Measurements from ENCODE around the gene UBC.

UBC gene

DNA sequence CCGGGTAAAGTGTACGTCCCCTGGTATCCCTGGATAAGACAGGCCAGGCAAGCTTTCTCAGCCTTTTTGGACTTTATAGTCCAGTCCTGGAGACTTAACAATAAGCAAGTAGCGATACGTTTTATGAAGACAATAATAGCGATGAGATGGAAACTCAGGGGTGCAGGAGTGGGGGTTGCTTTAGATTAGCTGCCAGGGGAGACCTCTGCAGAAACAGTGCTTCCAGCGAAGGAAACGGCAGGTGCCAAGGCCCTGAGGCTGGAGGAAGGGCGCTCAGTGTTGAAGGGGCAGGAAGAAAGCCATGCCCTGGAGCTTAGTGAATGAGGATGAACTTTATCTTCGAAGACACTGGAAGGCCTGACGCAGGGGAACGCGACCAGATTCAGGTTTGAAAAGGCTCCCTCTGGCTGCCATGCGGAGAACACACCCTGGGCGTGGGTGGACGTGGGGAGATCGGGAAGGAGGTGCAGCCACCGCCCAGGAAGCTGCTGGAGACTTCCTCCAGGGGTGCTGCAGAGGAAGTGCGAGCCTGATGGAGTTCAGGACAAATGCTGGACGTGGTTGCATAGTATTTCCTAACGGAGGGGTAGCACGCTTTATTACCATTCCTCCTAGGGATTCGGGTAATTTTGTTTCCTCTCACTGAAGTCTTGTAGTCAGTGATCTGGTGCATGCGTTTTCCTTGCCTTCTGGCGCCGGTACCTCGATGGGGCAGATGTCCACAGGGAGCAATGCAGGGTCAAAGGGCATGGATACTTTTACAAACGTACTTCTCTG lies 26.1 kb upstream of the UBC start:
- Histone ChIP-seq H3K9ac (peak overlapping the region; percentile 22), H3K79me2 (peaks cover 2% of the 10 kb centered on the region), H3K4me1 (peaks cover 16% of the 10 kb centered on the region), H3K9me3 (ENCODE audit: control insufficient read depth, low read length) (no peaks in the 10 kb centered on the region), H3K27me3 (ENCODE audit: control insufficient read depth, insufficient read depth, low read length) (no peaks in the 10 kb centered on the region), H3K36me3 (ENCODE audit: control insufficient read depth, insufficient read depth, low read length) (no peaks in the 10 kb centered on the region), H3K27ac (peak overlapping the region; percentile 91), H3K4me3 (ENCODE audit: low read depth, low read length) (peak overlapping the region; percentile 29), H3K4me2 (ENCODE audit: low read length) (peak overlapping the region; percentile 89), H2AFZ (peak overlapping the region; percentile 77)
- peak; percentile 91 for TF ChIP-seq CTCF (IDR thresholded peaks at IDR 0.05)

GRCh38 chr12:124940143-124940392 lies 25.6 kb upstream of the UBC start:
- H3K79me2 ChIP-seq: peaks cover 2% of the 10 kb centered on the region
- no peaks in the 10 kb centered on the region for H3K27me3 ChIP-seq (ENCODE audit: control insufficient read depth, insufficient read depth, low read length)
- peak overlapping the region; percentile 77 for H2AFZ ChIP-seq
- TF ChIP-seq CTCF (IDR thresholded peaks at IDR 0.05): no peak
- peak overlapping the region; percentile 89 for H3K4me2 ChIP-seq (ENCODE audit: low read length)
- no peaks in the 10 kb centered on the region for H3K9me3 ChIP-seq (ENCODE audit: control insufficient read depth, low read length)
- H3K9ac ChIP-seq: peak overlapping the region; percentile 1
- peak overlapping the region; percentile 29 for H3K4me3 ChIP-seq (ENCODE audit: low read depth, low read length)
- H3K27ac ChIP-seq: peak overlapping the region; percentile 91
- H3K4me1 ChIP-seq: peaks cover 16% of the 10 kb centered on the region
- no peaks in the 10 kb centered on the region for H3K36me3 ChIP-seq (ENCODE audit: control insufficient read depth, insufficient read depth, low read length)

GRCh38 chr12:124939421-124940142 lies 25.1 kb upstream of the UBC start:
- H3K9ac ChIP-seq: peak overlapping the region; percentile 1
- H3K36me3 ChIP-seq (ENCODE audit: control insufficient read depth, insufficient read depth, low read length): no peaks in the 10 kb centered on the region
- no peaks in the 10 kb centered on the region for H3K27me3 ChIP-seq (ENCODE audit: control insufficient read depth, insufficient read depth, low read length)
- peaks cover 16% of the 10 kb centered on the region for H3K4me1 ChIP-seq
- H3K79me2 ChIP-seq: peaks cover 2% of the 10 kb centered on the region
- peak overlapping the region; percentile 91 for H3K27ac ChIP-seq
- H3K4me2 ChIP-seq (ENCODE audit: low read length): peak overlapping the region; percentile 89
- peak overlapping the region; percentile 29 for H3K4me3 ChIP-seq (ENCODE audit: low read depth, low read length)
- peak overlapping the region; percentile 77 for H2AFZ ChIP-seq
- no peak for TF ChIP-seq CTCF (IDR thresholded peaks at IDR 0.05)
- H3K9me3 ChIP-seq (ENCODE audit: control insufficient read depth, low read length): no peaks in the 10 kb centered on the region

DNA sequence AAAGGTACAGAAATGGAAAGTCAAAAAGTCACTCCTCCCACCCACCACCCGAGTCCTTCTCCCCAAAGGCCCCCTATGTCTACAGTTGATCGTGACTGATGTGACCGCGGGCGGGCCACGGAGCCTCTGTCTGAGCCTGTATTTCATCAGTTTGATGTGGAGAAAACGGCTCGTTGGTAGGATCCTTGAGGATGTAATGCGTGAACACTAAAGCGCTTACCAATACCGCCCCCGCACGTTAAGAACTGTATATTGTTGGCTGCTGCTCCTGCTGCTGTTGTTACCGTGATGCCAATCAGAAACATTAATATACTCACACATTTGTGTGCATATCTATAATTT lies 24.6 kb upstream of the UBC start:
- peaks cover 2% of the 10 kb centered on the region for H3K79me2 ChIP-seq
- peak; percentile 54 for TF ChIP-seq CTCF (IDR thresholded peaks at IDR 0.05)
- H2AFZ ChIP-seq: peak overlapping the region; percentile 77
- H3K27me3 ChIP-seq (ENCODE audit: control insufficient read depth, insufficient read depth, low read length): no peaks in the 10 kb centered on the region
- no peaks in the 10 kb centered on the region for H3K9me3 ChIP-seq (ENCODE audit: control insufficient read depth, low read length)
- peak overlapping the region; percentile 91 for H3K27ac ChIP-seq
- peak overlapping the region; percentile 29 for H3K4me3 ChIP-seq (ENCODE audit: low read depth, low read length)
- H3K36me3 ChIP-seq (ENCODE audit: control insufficient read depth, insufficient read depth, low read length): no peaks in the 10 kb centered on the region
- H3K9ac ChIP-seq: peak overlapping the region; percentile 1
- H3K4me2 ChIP-seq (ENCODE audit: low read length): peak overlapping the region; percentile 89
- H3K4me1 ChIP-seq: peaks cover 16% of the 10 kb centered on the region

All from parathyroid adenoma (tissue), 2 donors.